ENCODE results near the gene BCDIN3D.

- TF ChIP-seq CTCF (IDR thresholded peaks at IDR 0.05) (no peak), POLR2AphosphoS5 (IDR thresholded peaks at IDR 0.05; ENCODE audit: low read depth, low read length) (no peak), SIN3A (IDR thresholded peaks at IDR 0.05; ENCODE audit: borderline replicate concordance, insufficient read depth, low read depth, low read length) (no peak)
Measured at GRCh38 chr12:49827051-49827400, 15.9 kb downstream of the BCDIN3D start.

All from Panc1 (cell line).